ENCODE measurements around the gene TSPAN17.

TSPAN17 gene

DNA sequence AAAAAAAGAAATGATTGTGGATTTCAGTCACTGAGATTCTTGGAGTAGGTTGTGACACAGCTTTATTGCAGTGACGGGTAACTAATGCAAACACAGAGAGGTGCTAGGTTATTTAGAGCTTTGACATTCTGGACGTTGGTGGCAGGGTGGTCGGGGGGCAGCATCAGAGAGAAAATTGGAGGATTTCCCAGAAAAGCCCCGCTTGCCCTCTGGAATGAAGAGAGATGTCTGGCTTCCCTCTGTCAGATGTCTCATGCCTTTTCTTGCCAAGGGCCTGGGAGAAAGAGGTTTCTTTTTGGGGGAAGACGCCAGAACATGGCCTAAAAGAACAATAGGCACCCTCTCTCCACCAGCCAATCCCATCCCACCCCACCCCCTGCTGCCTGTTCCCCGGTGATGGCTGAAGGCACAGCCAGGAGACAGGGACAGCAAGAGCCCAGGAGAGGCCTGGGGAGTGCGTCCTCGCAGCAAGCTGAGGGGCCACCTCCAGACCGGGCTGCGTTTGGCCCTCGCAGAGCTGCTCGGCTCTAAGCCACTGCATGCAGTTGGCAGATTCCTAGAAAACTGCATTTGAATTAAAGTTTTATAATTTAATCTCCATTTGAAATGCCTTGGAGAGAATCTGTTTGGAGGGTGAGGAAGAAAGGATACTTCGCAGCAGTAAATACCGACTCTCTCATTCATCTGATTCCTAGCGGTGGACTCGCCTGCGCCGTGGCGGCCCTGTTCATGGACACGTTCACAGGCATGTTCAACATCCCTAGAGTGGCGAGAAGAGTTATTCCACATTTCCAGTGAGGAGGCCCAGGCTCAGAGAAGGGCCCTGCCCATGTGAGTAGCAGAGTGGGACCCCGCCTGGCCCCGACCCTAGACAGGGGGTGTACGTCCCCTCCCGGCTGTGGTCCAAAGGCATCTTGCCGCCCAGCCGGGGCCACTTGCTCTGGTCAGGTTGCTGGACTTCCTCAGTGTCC is 55.7 kb downstream of the TSPAN17 start:
- Histone ChIP-seq H3K27ac (ENCODE audit: insufficient read depth, low read length, poor library complexity, severe bottlenecking) (no peak overlapping the region), H3K9me3 (ENCODE audit: control insufficient read depth, low read length) (no peaks in the 10 kb centered on the region), H3K4me1 (ENCODE audit: control insufficient read depth, insufficient read depth, low read length, poor library complexity, severe bottlenecking) (no peaks in the 10 kb centered on the region), H3K27me3 (replicated peaks; ENCODE audit: control insufficient read depth, insufficient read depth, low read length, poor library complexity, severe bottlenecking) (peaks cover 3% of the 10 kb centered on the region), H3K36me3 (ENCODE audit: control insufficient read depth, insufficient read depth, low read length) (no peaks in the 10 kb centered on the region), H3K4me3 (ENCODE audit: insufficient read depth, low read depth, low read length, poor library complexity, severe bottlenecking) (no peak overlapping the region)
- no peak for DNase-seq

DNA sequence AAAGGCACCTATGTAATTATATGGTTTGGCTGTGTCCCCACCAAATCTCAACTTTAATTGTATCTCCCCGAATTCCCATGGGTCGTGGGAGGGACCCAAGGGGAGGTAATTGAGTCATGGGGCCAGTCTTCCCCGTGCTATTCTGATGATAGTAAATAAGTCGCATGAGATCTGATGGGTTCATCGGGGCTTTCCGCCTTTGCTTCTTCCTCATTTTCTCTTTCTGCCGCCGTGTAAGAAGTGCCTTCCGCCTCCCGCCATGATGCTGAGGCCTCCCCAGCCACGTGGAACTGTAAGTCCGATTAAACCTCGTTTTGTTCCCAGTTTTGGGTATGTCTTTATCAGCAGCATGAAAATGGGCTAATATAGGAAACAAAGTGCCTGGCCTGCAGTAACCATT is 56.6 kb downstream of the TSPAN17 start:
- H3K9me3 ChIP-seq (ENCODE audit: control insufficient read depth, low read length): no peaks in the 10 kb centered on the region
- no peak overlapping the region for H3K27ac ChIP-seq (ENCODE audit: insufficient read depth, low read length, poor library complexity, severe bottlenecking)
- H3K4me1 ChIP-seq (ENCODE audit: control insufficient read depth, insufficient read depth, low read length, poor library complexity, severe bottlenecking): no peaks in the 10 kb centered on the region
- no peak overlapping the region for H3K4me3 ChIP-seq (ENCODE audit: insufficient read depth, low read depth, low read length, poor library complexity, severe bottlenecking)
- H3K27me3 ChIP-seq (replicated peaks; ENCODE audit: control insufficient read depth, insufficient read depth, low read length, poor library complexity, severe bottlenecking): peaks cover under 1% of the 10 kb centered on the region
- no peak for DNase-seq
- H3K36me3 ChIP-seq (ENCODE audit: control insufficient read depth, insufficient read depth, low read length): no peaks in the 10 kb centered on the region

DNA sequence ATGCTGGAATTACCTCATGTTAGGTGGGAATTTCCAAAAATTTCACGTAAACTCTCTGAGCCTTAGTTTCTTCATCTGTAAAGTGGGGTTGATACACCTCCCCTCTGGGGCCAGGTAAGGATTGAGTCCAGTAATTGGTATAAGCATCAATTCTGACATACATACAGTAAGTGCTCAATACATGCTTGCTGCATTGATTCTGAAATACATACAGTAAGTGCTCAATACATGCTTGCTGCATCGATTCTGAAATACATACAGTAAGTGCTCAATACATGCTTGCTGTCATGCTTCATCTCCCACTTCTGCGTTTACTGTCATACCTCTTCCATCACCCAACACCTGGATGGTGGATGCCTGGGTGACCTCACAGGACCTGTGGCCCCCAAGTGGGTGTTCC is 57.1 kb downstream of the TSPAN17 start:
- DNase-seq: no peak
- Histone ChIP-seq H3K27ac (ENCODE audit: insufficient read depth, low read length, poor library complexity, severe bottlenecking) (no peak overlapping the region), H3K36me3 (ENCODE audit: control insufficient read depth, insufficient read depth, low read length) (no peaks in the 10 kb centered on the region), H3K27me3 (replicated peaks; ENCODE audit: control insufficient read depth, insufficient read depth, low read length, poor library complexity, severe bottlenecking) (no peaks in the 10 kb centered on the region), H3K4me1 (ENCODE audit: control insufficient read depth, insufficient read depth, low read length, poor library complexity, severe bottlenecking) (no peaks in the 10 kb centered on the region), H3K9me3 (ENCODE audit: control insufficient read depth, low read length) (no peaks in the 10 kb centered on the region), H3K4me3 (ENCODE audit: insufficient read depth, low read depth, low read length, poor library complexity, severe bottlenecking) (no peak overlapping the region)

DNA sequence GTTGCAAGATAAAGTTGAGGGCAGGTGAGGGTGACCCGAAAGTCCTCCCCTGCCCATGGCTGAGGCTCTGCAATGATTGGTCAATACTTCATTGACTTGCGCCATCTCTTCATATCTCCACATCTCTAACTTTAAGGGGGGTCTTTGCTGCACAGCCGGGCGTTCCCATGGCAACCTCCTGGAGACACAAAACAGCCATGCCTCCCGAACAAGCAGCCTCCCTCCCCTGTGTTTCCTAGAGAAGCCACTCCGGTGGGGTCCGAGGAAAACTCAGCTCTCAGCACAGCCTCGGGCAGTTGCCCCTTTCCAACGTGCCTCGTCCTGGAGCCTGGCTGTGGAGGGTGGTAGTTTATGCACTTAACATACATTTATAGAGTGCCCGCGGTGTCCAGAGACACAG is 57.5 kb downstream of the TSPAN17 start:
- no peaks in the 10 kb centered on the region for H3K27me3 ChIP-seq (replicated peaks; ENCODE audit: control insufficient read depth, insufficient read depth, low read length, poor library complexity, severe bottlenecking)
- H3K9me3 ChIP-seq (ENCODE audit: control insufficient read depth, low read length): no peaks in the 10 kb centered on the region
- no peak overlapping the region for H3K27ac ChIP-seq (ENCODE audit: insufficient read depth, low read length, poor library complexity, severe bottlenecking)
- H3K4me1 ChIP-seq (ENCODE audit: control insufficient read depth, insufficient read depth, low read length, poor library complexity, severe bottlenecking): no peaks in the 10 kb centered on the region
- H3K36me3 ChIP-seq (ENCODE audit: control insufficient read depth, insufficient read depth, low read length): no peaks in the 10 kb centered on the region
- DNase-seq: no peak
- H3K4me3 ChIP-seq (ENCODE audit: insufficient read depth, low read depth, low read length, poor library complexity, severe bottlenecking): no peak overlapping the region
